GM12865 (cell line): ENCODE measurements around the gene GTF2H4.

Experiments used
- DNase-seq: peaks from one replicate; pipeline ENCODE4 v3.0.0; 2010; ENCODE audit warnings: low read depth
- H3K4me3 ChIP-seq: 2 replicates; pipeline ENCODE4 v1.5.1; 2011; ENCODE audit warnings: mild to moderate bottlenecking, low read depth, low read length, control low read depth
- CTCF ChIP-seq: IDR thresholded peaks from 2 replicates; pipeline ENCODE4 v1.5.1; 2011; ENCODE audit warnings: low read length, control low read depth, low read depth, inconsistent platforms; ENCODE audit not compliant: insufficient read depth; ENCODE audit errors: missing control alignments

The GTF2H4 gene

GRCh38 chr6:30960907-30961673, 53.1 kb downstream of the GTF2H4 start:
- no peak for DNase-seq
- TF ChIP-seq CTCF, result no peak
- H3K4me3 ChIP-seq, result no peak overlapping the region

DNA sequence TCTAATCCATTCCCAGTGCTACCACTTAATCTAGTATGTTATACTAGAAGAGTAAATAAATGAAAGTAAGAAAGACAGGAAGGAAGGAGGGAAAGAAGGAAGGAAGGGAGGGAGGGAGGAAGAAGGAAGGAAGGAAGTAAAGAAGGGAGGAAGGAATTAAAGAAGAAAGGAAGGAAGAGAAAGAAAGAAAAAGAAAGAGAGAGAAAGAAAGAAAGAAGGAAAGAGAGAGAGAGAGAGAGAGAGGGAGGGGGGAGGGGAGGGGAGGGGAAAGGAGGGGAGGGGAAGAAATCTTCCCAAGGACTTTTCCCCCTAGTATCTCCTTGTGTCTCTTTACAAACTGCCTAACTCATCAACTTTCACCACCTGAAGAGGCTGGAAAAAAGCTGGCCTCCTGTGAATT, 54.7 kb downstream of the GTF2H4 start:
- no peak for DNase-seq
- H3K4me3 ChIP-seq, result no peak overlapping the region
- no peak for TF ChIP-seq CTCF

DNA sequence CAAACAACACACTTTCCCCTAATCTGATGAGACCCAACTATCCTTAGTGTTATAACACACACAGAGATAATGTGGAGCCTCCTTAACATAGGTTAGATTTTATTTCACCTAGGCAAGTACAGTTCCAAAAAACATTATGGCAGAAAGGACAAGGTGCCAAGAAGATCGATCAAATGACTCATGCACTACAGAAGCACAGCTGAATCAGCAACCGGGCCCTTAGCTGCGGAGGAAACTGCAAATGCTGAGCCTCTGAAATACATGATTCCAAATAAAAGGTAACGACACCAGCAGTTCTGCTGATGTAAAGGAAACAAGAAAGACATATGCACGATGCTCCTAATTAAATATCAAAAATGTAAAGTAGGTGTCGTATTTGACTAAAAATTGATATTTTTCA, 55.6 kb downstream of the GTF2H4 start:
- H3K4me3 ChIP-seq, result no peak overlapping the region
- DNase-seq, result no peak
- no peak for TF ChIP-seq CTCF
